GM19468 (cell line): ENCODE results near the gene SEMA5A.

Source experiments
- ATAC-seq: cut with Tn5 transposase; IDR thresholded peaks from one replicate; pipeline ENCODE4 v1.9.1; 2021; ENCODE audit warnings: mild to moderate bottlenecking, moderate library complexity, moderate number of reproducible peaks; ENCODE audit not compliant: unreplicated experiment; ENCODE audit errors: extremely low read depth

The SEMA5A gene

GRCh38 chr5:9104571-9105339, 441.1 kb downstream of the SEMA5A start:
- ATAC-seq: no peak

DNA sequence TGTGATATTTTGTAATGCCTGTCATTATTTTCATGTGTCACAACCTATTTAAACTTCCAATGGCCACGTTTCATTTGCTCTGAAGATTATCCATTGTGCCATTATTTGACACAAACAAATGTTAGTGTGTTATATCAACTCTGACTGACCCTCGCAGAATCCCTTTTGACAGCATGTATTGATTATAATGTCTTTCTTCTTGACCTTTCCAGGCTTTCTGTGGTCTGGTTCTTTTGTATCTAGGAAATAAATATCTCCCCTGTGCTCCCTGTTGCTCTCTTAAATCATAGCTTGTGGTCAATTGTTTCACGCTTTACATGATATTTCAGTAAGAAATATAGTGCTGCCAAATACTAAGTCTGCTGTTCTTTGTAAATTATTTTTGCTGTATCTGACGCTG, 442.6 kb downstream of the SEMA5A start:
- ATAC-seq: no peak

DNA sequence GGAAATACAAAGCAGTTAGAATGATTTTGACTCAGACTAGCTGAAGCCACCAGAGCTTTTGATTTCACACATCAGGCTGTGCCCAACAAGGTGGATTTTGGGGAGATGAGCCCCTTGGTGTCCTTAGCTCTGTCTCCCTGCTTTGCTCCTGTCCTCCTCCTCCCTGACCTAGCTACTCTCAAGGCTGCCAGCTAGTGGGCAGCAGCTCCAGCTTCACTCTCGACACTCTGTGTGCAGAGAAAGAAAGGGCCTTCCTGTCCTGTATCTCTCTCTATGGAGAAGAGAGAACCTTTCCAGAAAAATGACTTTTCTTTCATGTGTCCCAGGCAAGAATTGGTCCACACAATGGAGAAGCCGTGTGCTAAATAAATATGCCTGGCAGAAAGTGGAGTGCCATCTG, 446.2 kb downstream of the SEMA5A start:
- ATAC-seq: no peak

- ATAC-seq: no peak
These were observed 446.9 kb downstream of the SEMA5A start for GRCh38 chr5:9098990-9099389.

- no peak for ATAC-seq
These were observed 451.3 kb downstream of the SEMA5A start for GRCh38 chr5:9094582-9094981.

GRCh38 chr5:9091896-9092662, 453.8 kb downstream of the SEMA5A start:
- no peak for ATAC-seq

- no peak for ATAC-seq
These were observed 455.4 kb downstream of the SEMA5A start for GRCh38 chr5:9090381-9091026.

DNA sequence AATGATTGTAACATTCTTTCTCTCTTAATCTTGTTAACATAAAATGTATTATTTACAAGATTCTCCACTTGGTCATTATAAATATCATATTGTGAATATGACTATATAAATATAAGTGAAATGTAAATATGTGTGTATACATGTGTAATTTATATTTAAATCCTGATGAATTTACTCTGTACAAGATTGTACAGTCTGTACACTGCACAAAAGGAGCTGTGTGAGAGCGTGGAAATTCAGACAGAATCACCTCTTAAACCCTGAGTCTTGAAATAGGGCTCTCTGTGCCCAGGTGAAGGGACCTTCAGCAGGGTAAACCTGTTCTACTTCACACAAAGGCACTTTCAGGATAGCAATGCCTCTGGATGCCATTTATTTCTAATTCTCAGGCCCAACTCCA, 456.0 kb downstream of the SEMA5A start:
- ATAC-seq: no peak

GRCh38 chr5:9082996-9083395, 462.9 kb downstream of the SEMA5A start:
- no peak for ATAC-seq

GRCh38 chr5:9072701-9073100, 473.2 kb downstream of the SEMA5A start:
- ATAC-seq: no peak

DNA sequence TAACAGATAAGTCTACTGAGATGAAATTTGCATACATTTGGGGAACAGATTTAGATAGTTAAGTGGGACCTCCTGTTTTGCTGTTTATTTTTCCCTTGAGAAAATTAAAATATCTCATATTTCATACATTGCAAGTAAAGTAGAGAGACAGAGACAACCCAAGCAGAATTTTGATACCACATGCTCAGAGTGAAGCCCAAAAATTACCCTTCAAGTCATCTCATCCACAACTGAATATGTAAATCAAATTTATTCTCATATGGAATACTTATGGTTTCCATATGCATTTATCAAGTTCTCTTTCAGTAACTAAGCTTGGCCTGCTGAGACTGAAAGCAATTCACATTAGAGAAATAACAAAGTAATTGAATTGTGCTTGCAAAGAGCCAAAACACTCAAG, 474.4 kb downstream of the SEMA5A start:
- ATAC-seq: no peak

- no peak for ATAC-seq
These were observed 474.8 kb downstream of the SEMA5A start for GRCh38 chr5:9071074-9071473.

- ATAC-seq: no peak
These were observed 476.2 kb downstream of the SEMA5A start for GRCh38 chr5:9069650-9070049.

DNA sequence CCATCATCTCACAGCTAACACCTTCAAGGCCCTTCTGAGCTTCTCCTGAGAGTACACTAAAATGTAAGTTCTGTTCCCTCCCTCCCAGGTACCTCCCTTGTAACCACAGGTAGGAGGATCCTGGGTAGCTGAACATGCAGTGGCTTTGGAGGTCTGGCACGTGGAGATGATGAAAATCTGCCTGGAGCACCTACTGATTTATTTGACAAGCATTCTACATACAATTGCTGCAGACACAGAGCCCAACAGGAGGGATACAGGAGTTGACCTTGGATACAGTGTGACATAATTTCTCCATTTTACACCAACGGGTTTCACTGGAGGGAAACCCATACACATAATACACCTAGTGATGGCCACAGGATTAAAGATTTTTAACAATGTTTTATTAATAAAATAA, 478.7 kb downstream of the SEMA5A start:
- no peak for ATAC-seq

DNA sequence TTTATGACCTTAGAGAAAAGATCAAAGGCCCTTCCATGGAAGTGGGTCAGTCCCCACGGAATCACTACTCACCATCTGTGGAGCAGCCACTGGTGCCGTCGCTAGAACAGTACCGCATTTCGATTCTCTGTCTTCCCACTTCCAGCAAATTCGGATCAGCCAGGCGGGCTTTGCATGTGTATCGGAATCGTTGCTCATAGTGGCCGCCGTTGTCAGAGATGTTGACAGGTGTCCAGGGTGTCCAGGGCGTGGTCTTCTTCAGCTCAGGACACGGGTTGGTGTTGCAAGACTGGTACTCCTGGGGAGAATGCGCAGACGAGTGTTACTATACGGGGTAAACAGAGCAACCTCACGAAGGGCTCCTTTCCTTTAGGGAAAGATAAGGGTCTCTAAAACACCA, 479.5 kb downstream of the SEMA5A start:
- ATAC-seq: no peak

GRCh38 chr5:9063615-9064245, 482.1 kb downstream of the SEMA5A start:
- ATAC-seq: no peak

GRCh38 chr5:9062873-9063272, 483.0 kb downstream of the SEMA5A start:
- no peak for ATAC-seq

DNA sequence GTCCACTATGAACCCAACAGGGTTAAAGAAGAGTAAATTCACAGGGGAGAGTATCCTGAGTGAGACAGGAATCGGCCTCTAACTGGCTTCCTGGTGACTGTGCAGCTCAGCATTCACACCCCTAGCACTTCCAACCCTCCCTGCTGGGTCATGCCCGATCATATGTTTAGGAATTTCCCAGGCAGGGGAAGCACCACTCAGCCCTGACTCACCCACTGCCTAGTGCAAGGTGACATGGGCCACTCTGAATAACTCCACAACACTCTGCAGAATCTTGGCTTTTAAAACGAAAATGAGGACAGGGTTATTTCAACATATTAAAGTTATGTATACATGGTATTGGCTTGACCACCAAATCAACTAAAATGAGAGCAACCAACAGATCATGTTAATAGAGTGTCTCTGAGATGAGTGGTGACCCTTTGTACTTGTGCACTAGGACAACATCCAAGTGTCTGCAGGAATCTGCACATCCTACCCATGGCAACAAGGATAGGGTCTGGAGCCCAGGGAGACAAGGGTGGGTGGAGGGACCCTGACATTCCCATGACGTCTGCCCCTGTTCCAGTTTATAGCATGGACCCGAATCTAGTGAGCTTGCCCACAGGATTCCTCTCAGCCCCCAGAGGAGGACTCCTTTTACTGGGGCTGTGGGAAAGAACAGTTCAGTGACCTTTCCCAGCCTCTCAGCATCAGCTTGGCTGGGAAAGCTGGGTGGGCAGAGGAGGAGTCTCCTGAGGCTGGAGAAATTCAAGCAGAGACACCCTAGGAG, 485.8 kb downstream of the SEMA5A start:
- no peak for ATAC-seq

- ATAC-seq: no peak
These were observed 487.2 kb downstream of the SEMA5A start for GRCh38 chr5:9058666-9059065.

DNA sequence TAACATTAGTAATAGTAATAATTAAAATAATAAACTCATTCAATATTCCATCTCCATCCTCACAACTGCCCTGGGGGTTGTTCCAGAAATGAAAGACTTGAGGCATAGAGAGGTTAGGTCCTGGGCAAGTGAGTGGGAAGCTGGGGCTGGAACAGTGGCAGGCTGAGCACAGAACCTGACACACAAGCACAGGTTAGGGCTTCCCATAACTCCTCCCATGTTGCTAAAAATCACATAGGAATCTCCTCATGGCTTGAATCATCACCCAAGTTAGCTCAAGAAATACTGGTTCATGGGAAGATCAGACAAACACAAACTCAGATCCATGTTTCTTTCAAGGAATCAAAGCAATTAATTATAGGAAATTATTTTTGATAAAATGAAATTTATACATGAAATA, 487.7 kb downstream of the SEMA5A start:
- no peak for ATAC-seq
